AG20443 (cell line): ENCODE results near the gene GGT1.
"Not testable (repeated sequence)": the region's sequence is repeated elsewhere in the genome, so short reads cannot be mapped to it uniquely, and the experiment has no call there.

Experiments
- DNase-seq: peaks from one replicate; pipeline ENCODE4 v3.0.0; 2012; ENCODE audit warnings: low spot score, mixed read lengths

The GGT1 gene

DNA sequence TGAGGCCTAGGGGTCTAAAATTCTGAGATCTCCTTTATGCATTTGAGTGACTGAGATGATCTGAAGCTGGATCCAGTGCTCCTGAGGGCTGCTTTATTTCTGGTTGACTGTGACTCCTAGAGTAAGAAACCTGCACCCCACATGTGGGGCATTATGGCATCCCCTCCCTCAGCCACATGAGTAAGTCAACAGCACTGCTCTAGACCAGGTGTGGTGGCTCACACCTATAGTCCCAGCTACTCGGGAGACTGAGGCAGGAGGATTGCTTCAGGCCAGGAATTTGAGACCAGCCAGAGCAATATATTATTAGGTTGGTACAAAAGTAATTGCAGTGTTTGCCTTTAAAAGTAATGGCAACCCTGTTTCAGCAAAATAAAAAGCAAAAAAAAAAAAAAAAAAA is 39.3 kb downstream of the GGT1 start:
- not testable (repeated sequence) for DNase-seq

DNA sequence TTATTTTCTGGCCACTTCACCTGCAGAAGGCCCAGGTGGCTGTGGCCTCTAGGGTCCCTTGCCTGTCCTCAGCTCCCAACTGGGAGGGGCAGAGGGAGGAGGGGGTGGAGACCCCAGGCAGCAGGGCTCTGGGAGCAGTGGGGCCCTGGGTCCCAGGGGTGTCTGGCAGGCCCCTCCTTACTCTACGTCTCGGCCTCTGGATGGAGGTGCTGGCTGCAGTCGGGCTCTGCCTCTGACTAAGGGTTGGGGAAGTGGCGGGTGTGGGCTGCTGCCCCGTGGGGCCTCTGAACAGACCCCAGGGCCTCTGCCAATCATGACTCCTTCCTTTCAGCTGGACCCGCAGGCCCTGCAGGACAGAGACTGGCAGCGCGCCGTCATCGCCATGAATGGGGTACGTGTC is 41.4 kb downstream of the GGT1 start:
- not testable (repeated sequence) for DNase-seq

DNA sequence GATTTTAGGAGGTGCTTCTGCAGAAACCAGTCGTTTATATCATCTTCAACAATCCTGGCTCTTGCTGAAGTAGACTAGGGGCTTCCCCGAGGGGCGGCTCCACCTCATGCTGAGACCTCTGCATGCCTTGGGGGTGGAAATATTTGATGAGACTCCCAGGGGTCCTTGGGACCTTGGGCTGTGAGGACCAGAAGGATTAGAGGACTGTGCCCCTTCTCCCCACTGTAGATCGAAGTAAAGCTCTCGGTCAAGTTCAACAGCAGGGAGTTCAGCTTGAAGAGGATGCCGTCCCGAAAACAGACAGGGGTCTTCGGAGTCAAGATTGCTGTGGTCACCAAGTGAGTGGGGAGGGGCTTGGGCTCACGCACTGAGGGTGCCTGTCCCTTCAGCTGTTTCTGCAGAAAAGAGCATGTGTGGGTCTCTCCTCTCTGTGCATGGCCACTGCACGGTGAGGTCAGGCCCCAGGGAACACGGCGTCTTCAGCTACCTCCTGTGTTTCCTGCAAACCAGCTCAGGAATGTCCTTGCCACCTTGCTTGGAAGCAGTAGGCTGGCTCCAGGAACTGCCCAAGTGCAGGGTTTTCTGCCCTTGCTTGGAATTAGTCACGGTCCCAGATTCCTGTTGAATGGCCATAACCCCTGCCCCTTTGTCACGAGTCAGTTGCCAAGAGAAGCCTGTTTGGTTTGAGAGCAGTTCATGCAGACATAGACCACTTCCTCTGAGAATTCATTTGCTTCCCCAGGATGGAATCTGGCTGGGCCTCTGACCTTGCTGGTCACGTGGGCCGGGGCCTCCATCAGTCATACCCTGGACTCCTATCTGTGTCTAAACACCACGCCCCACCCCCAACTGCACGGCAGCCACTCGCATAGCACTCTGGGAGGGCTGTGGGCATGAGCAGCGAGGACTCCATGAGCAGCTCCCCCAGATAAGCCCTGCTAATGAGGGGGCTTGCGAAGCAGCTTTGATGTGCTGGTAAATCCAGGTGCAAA is 42.7 kb downstream of the GGT1 start:
- not testable (repeated sequence) for DNase-seq

DNA sequence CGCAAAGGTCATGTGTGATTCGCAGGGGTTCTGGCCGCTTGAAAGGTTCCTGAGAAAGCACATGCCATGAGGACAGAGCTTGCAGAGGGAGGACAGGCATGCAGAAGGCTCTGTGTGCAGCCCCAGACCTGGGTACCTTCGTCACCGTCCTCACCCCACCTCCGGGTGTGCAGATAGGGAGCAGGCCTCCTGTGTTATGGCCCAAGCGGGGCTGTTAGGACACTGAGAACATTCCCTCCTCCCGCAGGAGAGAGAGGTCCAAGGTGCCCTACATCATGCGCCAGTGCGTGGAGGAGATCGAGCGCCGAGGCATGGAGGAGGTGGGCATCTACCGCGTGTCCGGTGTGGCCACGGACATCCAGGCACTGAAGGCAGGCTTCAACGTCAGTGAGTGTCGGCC is 43.8 kb downstream of the GGT1 start:
- not testable (repeated sequence) for DNase-seq

- DNase-seq, result not testable (repeated sequence)
These were observed 46.4 kb downstream of the GGT1 start for GRCh38 chr22:24649371-24649770.

DNA sequence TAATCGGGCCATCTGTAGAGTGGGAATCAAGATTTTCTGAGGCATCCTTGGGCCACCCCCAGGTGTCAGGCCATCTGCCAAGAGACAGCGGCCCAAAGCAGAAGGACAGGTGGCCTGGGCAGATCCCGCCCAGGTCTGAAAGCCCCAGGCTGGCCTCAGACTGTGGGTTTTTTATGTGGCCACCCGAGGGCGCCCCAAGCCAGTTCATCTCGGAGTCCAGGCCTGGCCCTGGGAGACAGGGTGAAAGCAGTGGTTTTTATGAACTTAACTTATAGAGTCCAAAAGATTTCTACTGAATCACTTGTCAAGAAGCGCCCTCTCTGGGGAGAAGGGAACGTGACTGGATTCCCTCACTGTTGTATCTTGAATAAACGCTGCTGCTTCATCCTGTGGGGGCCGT is 47.9 kb downstream of the GGT1 start:
- DNase-seq, result not testable (repeated sequence)

GRCh38 chr22:24665395-24665794 is 62.4 kb downstream of the GGT1 start:
- not testable (repeated sequence) for DNase-seq

DNA sequence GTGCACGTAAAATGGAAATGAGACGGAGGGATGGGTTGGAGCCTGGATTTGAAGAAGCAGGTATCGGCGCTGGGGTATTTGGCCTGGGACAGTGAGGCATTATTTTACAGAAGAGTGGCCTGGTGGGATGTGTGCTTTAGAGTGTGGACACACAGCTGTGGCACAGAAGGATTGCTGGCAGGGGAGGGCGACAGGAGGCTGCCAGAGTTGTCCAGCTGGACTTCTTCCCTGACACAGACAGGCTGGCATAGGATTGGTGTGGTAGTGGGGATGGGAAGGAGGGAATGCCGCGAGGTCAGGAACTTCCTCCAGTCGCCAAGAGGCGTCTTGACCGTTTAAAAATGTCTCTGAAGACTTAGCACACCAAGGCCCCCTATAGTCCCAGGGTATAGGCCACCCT is 64.9 kb downstream of the GGT1 start:
- not testable (repeated sequence) for DNase-seq

DNA sequence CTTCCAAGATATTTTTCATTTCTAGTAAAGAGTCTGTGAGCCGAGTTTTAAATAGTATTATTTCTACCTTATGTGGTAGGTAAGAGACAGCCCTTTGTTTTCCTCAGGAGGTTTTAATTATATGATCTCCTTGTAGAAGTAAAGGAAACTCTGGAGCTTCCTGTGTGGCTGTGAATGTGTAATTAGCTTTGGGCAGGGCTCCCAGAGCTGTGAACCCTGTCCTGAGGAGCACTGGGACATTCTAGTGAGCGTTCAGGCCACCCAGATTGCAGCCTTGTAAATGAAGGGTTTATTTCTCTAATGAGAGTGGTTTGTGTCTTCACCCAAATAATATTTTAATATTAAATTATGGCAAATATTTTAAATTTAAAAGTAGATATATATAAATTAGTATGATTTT is 69.5 kb downstream of the GGT1 start:
- DNase-seq, result not testable (repeated sequence)
